Activated T-helper 9 cell treated with anti-CD3 and anti-CD28 coated beads, Interleukin-2, amount 50 U/mL, for 16 hours (primary cell): Measurements from ENCODE around the gene PDE10A.

ENCODE experiments used
- DNase-seq: peaks from one replicate; pipeline ENCODE4 v3.0.0-alpha.2; 2020; ENCODE audit warnings: low read depth

Gene PDE10A

DNA sequence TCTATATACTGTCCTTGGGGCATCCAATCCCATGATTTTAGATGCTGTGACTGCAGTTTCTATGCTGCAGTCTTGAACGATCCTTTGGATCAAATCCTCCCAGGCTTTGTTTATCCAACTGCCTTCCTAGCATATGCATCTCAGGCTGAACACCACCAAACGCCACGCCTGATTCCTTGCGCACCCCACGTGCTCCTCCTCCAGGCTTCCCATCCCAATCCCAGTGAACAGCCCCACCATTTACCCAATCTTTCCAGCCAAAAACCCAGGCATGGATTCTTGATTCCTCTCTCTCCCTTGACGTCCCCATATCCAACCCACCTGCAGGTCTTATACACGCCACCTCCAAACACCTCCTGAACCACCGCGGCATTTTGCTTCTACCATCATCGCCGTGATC, 7.8 kb downstream of the PDE10A start:
- no peak for DNase-seq

DNA sequence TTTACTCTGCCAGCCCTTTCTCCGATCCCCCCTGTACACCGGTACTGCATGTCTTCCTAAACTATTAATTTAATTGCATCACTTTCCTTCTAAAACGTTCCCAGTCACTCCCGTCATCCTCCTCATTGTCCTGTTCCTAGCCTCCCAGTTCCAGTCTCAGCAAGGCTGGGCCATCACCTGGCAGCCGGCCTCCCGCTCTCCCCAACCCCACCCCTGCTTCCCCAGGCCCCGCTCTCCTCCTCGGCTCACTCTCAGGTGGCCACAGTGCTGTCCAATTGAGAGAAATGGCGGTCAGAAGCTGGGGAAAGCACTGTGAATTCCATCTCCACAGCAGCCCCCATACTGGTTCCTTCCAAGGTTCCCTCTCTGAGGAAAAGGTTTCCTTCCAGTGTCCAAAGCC, 8.9 kb downstream of the PDE10A start:
- no peak for DNase-seq

DNA sequence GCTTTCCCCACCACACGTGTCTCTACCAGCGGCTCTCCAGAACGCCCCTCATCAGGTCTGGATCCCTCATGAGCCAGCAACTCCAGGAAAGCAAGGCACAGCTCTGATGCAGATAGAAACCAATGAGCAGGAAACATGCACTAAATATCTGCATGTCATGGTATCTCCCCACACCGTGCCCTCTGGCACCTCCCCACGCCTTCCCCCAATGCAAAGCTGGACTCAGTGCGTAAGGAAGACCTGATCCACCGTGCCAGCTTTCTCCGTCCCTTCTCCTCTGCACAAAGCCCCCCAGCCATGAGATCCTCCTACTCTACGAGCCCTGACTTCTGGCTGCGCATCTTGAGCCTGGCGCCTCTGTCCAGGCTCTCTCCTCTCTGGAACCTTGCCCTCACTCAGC, 9.4 kb downstream of the PDE10A start:
- DNase-seq: no peak

DNA sequence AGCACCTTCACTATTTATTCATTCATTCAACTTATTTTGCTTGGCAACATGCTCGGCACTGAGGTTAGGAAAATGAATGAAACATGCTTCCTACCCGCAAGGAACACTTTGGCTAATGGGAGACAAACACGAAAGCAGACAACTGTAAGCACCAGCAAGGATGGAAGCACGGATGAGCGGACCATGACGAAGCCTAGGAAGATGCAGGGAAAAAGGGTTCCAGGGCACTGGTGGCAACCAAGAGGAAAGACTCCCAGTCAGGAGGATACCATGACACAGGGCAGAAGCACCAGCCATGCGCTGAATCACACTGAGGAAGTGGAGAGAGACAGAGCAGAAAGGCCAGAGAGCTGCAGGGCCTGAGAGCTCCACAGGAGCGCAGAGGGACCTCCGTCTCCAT, 9.8 kb downstream of the PDE10A start:
- DNase-seq: no peak

DNA sequence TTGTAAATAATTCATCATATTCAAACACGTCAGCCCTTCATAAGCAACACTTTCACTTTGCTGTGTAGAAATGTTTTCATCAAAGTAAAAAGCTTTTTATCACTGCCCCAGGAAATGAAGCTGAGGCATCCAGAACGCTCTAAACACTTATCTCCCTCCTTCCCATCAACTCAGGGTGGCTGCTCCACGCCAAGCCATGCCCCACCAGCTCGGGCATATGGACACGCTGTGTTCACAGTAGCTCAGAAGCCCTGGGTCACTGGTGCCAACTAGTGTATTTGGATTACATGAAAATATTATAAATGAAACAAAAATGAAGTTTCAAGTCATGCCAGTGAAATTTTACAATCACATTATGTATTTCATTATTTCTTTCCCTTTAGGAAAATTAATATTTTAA, 10.3 kb downstream of the PDE10A start:
- no peak for DNase-seq

DNA sequence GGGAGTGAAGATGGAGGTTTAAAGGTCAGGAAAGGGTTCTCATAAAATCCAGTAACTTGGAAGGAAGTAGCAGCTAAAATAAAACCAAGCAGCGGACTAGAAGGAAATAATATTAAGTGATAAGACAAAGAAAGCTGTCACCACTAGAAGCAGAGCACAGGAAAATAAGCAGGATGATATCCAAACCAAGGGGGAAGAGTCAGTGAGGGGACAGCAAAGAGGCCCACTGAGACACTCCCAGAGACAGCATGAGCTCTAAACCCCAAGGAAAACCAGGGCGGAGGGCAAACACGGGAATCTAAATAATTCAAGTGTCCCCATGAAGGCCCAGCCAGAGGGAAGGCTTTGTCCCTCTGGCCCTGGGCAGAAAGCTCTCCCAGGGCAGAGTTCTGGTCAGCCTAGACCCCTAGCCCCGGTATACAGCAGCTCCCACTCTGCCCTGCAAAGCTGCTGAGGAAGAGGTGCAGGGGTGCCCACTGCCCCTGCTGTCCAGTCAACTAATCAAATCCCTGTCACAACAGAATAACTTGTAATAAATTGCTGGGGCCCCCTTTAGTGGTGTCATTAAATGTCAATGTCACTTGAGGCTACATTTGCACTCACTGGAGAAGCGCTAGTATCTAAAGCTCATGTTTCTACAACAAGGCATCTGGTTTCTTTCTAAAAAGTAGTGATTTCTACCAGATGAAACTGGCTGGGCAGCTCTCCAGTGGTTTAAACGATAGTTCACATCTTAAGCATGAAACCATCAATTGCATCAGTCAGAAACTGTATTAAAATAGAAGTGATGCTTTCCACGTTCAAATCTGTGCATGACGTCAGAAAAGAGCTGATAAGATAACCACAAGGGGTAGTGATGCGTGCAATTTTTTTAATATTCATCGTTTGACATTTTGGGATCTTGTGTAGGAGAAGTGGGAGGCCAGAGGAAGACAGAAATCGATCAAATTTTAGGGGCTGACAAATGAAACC, 13.6 kb downstream of the PDE10A start:
- DNase-seq: no peak

DNA sequence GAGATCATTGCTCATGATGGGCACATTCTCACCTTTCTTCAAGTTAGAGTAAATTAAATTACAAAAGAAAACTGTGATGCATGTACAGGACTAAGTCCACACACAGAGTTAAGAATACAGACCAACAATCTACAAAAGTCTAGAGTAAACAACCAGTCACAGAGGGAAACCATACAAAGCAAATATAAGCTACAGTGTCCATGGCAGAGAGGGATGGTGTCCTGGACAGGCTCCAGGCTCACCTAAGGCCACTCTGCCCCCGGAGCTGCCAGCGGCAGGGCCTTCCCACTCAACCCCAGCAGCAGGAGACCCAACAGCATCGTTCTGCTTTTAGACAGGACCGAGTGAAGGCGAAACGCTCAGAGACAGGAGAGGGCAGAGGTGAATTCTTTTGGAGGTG, 16.0 kb downstream of the PDE10A start:
- no peak for DNase-seq

DNA sequence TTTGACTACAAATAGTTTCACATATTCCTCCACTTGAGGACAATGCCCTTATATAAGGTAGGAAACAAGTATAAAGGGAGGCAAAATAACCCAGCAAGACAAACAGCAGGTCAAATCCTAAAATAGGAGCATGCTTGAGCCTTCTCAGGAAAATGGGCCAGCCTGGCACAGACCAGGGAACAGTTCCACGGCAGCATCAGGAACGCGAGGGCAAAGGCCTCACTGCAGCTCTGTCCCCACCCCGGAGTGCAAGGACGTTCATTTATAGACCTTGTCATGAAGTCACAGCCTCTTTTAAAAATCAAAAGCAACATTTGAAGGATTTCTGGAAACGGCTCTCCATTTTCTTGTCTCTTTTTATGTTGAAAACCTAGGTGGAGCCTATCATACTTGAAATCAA, 17.1 kb downstream of the PDE10A start:
- DNase-seq: no peak

DNA sequence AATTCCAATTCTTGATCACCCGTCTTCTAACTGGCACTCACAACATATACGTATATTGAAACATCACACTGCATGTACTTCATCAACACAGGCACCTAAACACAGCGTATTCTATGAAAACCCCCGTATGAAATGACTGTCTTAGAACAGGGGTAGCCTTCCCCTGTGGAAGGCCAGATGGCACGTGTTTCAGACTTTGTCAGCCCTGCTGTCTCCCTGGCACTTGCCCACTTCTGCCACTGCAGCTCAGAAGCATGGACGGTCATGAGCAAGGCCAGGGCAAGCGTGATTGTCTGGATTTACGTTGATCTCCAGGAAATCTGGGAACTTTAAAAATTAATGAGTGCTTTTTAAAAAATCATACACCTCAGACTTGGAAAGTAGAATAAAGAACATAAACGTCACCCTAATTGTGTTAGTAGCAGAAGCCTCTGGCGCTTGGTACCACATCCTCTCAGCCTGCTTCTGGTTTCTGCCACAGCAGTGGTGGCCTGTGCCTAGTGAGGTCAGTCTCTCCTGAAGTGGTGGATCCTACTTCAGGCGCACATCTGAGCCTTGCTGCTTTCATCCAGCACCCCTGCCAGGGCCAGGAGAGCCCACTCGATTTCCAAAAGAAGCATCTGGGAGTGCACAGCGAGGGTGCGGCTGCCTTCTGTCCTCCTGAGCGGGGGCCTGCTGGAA, 18.3 kb downstream of the PDE10A start:
- DNase-seq: no peak

DNA sequence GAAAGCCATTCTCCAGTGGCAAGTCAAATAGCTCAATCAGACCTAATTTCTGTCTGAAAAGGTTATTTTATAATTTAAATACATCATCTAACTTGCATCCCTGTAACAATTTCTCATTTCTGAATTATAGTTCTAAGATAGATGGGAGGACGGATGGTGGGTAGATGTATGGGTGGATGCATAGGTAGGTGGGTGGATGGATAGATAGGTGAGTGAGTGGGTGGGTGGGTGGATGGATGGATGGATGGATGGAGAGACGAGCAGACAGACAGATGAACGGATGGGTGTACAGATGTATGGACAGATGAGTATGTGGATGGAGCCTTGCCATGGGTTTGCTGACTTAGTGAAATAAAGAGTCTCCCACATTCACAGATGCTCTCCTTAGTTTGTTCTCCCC, 20.0 kb downstream of the PDE10A start:
- no peak for DNase-seq

DNA sequence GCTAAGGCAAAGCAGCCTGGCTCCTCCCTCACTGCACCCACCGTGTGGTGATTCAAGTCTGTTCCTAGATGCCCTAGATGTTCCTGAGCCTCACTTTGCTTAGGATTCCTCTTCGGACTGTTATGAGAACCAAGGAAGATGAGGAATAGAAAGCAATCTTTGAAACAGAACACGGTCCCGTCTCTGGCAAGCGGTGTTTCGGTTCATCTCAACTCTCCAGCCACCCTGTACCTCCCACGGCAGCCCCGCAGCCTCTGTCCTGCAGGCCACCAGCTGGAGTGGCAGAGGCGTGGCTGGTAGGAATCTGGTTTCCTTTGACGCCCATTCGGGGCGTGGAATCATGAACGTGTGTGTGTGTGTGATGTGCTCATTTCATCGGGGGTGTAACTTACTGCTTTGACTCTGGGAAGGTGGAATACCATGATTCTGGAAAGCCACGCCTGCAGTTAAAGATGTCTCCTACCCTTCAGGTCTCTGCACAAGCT, 21.3 kb downstream of the PDE10A start:
- no peak for DNase-seq

DNA sequence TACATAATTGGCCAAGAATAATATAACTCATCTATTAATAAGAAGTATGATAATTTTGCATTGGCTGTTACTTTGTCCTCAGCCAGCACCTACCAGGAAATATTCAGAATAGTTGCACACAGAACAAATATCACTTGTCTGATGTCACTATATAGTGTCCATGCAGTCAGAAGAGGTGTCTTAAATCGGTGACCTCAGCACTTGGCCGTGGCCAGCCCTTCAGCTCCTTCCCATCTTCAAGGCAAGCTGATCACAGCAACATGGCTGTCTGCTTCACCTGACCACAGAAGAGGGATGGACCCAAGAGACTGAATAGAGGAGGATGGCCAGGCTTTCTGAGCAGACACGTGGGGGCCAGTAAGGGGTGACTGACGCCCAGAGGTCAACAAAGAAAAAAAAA, 22.2 kb downstream of the PDE10A start:
- no peak for DNase-seq

DNA sequence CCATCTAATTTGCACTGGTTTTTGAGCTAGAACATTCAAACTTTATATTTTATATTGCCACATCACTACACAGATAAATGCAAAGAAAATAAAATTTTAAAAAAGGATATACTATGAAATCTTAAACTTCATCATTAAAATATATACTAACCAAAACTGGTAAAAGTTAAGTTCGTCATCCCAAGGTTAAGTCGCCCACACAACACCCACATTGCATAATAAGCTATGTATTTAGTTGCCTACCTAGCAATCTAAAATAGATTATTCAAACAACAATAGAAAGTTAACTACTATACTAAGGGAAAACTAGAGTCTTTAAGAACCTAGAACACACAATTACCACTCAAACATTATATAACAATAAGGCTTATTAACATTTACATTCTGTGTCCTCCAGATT, 24.5 kb downstream of the PDE10A start:
- no peak for DNase-seq

DNA sequence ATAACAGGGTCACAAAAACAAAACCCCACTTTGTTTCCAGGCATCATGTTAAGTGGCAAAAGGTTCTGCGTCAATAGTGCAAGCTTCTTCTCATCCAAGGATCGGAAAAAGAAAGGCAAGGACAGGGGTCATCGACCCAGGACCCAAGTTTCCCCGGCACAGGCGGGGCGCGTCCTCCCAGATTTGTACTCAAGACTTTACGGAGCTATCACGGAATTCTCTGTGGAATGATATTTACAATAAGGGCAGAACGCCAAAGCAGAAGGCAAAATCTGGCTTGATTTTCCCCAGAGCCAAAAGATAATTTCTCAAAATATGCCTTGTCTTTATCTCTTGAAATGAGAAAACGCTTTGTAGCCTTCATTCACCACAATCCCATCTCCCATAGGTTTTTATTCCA, 25.5 kb downstream of the PDE10A start:
- DNase-seq: no peak

DNA sequence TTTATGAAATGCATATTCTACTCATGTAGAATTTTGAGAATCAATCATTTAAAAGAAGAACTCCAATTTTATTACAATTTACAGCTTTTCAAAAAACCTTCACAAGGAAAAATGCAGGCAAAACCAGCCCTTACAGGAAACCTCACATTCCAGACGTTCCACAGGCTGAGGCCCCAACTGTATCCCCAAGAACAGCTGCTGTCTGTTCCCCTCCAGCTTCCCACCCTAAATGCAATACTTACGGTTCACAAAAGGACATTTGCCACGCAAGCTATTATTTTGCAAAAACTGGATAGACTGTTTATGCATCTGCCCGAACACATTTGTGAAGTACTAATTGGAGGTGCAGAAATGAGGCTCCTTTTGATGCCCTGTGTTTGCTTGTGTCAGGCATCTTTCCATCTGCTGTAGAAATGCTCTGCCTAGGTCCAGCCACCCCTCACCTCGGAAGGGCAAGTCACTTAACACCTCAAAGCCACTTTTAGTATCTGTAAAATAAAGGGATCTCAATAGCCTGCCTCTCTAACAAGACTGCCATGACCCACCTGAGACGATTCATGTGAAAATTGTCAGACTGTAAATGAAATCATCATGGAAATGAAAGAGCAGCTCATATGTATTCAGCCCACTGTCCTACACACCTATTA, 26.5 kb downstream of the PDE10A start:
- DNase-seq: no peak

DNA sequence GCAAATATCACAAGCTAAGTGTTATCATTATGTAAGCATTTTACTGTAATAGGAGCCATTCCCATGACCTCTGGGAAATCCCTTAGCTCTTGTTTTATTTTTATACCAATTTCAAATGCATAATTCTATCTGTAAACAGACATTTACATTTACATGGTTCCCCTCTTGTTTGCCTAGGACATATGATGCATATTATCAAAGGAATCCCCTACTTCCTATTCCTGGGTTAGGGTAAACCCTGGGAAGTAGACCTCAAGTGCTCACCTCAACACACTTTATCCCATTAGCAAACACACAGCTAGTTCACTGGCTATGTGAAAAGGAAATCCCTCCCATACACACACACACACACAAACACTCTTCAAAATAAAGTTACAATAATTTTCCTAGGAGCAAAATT, 27.1 kb downstream of the PDE10A start:
- DNase-seq: no peak

DNA sequence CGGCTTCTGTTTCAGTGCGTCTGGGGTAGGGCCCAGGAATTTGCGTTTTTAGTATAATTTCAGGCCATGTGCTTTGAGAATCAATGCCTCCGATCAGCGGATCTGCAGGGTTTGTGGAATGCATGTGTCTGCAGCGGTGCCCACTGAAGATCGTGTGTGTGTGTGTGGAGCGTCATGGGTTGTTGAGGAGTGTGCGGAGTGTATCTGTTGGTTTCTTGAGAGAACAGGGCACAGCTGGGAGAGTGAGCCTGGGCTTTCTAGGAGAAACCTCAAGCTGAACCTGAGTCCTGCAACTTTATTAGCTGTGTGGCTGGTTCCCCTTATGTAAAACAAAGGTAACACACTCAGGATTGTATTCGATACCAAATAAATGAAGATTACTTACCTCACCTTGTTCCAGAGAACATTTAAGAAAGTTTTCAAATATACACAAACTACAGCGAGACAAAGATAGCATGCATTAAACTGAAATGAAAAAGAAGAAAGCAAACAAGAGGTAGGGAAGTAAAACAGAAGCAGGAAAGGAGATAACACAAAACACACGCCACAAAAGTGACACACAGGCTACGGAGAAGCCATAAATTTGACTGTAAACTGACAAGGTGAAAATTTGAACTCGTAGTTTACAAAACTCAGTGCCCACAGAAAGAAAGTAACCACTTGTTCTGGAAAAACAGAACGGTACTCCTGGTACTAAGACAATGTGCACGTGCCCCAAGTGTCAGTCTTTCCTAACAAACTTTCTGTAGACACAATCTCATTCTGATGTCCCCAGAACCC, 28.8 kb downstream of the PDE10A start:
- DNase-seq: no peak

DNA sequence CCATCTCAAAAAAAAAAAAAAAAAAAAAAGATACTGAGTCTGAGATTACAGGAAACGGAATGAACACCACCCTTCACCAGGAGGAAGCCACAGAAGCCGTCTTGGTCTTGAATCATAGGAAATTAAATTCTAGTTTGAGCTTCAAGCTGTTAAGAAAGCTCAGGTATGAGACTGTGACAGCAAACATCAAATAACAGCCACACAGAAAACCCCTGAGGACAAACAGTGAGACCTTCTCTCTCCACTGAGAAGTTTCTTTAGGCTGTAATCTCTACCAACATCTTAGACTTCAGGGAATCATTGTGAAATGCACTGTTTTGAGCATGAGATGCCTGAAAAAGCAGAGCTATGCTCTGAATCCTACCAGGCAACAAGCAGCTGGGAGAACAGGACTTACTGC, 30.8 kb downstream of the PDE10A start:
- DNase-seq: no peak

DNA sequence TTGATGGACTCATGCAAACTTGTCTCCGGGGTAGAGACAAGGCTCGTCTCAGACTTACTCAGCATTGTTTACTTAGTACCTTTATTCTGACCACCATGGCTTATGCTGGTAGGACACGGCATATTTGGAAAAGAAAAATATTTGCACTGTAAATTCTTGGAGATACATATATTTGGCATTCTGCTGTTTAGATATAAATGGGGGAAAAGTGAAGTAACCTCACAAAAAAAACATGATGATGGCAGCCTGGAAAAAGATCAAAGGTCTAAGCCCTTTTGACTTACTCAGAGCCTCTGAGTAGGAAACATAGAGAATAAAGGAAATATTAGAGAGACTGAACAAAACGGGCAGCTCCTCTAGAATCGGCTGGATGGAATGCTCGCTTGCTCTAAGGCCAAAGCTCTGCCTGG, 32.5 kb downstream of the PDE10A start:
- DNase-seq: no peak

DNA sequence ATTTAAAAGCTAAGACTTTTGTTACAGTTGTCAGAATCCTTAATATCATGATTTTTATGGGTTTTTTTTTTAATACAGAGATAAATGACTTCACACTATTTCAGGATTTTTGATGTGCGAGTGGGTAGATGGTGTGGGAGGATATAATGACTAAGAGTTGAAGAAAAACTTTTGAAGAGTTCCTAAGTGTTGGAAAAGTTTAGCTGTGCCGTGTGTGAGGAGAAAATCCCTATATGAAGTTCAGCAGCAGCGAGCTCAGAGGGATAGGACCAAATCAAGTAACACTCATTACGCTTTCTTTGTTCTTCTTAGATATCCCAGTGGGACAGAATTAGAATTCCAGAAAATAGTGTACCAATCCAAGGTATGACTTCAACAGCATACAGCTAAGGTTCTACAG, 34.1 kb downstream of the PDE10A start:
- no peak for DNase-seq

DNA sequence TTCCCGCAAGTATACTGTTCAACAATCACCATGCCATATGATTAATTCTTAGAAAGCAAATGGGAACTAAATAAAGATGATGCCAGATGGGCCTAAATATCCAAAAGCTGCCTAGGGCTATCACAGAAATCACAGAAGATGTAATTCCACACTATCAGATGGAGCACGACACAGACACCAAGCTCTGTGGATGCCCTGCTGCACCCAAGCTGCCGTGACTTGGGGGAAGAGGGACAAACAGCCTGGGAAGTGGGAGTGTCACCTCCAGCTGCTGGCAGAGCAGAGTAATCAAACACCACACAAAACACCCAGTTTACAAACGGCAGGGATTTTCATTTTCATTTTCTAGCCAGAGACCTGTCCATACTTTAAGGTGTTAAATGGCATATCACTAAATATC, 35.7 kb downstream of the PDE10A start:
- DNase-seq: no peak

DNA sequence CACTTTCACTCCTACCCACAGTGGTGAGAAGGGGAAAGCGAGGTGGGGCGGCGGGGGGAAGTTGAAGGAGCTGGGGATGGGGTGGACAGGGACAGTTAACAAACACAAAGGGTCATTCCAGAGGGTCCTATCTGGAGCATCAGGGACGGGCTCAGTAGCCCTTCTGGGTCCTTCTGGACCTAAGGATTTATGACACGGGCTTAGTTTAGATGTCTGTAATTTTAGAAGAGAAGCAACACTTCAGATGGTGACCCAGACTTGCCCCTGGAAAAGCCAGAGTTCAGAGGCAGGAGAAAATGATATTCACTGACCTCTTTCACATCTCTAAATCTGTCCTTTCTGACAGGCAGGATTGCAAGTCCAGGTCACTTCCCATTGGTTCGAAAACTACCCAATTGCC, 36.3 kb downstream of the PDE10A start:
- no peak for DNase-seq
